ENCODE data around the gene PLPPR1. TPM values are rescaled to one million over a fixed set of nuclear protein-coding genes. Genes with fewer than 3 reads are reported as not detected.

Gene PLPPR1
- total RNA-seq, 1 donor from 2014 or later = not detected

GRCh38 chr9:101047848-101048397, 19.4 kb downstream of the PLPPR1 start:
- DNase-seq (ENCODE audit: low read depth) = peak; percentile 6

DNA sequence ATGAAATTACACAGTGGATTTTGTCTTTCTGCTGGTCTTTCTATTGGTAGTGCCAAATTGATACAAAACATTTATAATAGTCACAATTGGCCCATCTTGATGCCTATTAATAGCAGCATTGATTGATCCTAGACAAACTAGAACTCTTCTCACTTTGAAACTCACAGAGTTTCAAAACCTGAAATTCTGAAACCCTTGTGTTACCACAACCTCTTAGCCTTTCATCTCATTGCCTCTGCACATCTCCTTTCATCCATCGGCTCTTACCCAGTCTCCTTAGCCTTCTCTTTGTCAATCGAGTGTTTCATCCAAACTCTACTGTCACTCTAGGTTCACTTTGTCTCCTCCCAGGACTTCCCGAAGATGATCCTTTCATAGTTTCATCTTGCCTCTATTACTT, 22.1 kb downstream of the PLPPR1 start:
- no peak for DNase-seq (ENCODE audit: low read depth)

- DNase-seq (ENCODE audit: low read depth) = no peak
Observed at GRCh38 chr9:101054657-101055056, 26.1 kb downstream of the PLPPR1 start.

GRCh38 chr9:101055516-101055915, 27.0 kb downstream of the PLPPR1 start:
- DNase-seq (ENCODE audit: low read depth) = no peak

DNA sequence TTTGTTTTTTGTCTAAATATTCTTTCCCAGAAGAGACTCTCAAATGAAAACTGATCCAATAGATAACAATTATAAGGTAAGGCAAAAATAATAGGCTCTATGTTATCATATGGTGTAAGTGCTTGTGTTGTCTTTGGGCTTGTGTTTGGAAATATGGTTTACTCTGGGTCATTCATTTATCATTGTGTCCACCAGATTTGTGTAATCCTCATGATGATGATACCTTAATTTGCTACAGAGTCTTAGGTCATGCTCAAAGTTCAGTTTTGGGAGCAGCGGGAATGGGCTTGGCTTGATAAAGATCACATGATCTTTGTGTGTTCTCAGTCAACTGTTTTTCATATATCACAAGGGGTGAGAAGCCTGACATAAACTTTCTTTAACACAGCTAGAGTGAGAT, 34.2 kb downstream of the PLPPR1 start:
- no peak for DNase-seq (ENCODE audit: low read depth)

DNA sequence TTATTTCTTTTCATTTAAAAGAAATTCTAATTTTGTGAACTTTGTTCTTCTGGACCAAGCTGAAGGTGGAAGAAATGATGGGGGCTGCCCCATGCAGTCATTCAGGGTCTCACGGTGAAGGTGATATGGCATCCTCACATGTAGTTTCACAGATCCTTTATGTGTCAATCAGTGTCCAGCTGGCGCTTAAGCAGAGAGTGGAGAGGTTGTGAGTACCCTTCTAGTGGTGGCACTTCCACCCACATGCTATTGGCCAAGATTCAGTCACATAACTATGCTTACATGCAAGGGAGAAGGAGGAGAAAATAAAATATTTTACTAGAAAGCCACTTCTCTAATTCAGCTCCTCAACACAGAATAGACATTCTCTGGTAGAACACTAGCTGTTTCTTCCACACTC, 34.7 kb downstream of the PLPPR1 start:
- DNase-seq (ENCODE audit: low read depth) = no peak

- DNase-seq (ENCODE audit: low read depth) = no peak
Observed at GRCh38 chr9:101064206-101064605, 35.7 kb downstream of the PLPPR1 start.

GRCh38 chr9:101065930-101066329, 37.4 kb downstream of the PLPPR1 start:
- no peak for DNase-seq (ENCODE audit: low read depth)

- no peak for DNase-seq (ENCODE audit: low read depth)
Observed at GRCh38 chr9:101068696-101069095, 40.2 kb downstream of the PLPPR1 start.

GRCh38 chr9:101072259-101072658, 43.7 kb downstream of the PLPPR1 start:
- no peak for DNase-seq (ENCODE audit: low read depth)

DNA sequence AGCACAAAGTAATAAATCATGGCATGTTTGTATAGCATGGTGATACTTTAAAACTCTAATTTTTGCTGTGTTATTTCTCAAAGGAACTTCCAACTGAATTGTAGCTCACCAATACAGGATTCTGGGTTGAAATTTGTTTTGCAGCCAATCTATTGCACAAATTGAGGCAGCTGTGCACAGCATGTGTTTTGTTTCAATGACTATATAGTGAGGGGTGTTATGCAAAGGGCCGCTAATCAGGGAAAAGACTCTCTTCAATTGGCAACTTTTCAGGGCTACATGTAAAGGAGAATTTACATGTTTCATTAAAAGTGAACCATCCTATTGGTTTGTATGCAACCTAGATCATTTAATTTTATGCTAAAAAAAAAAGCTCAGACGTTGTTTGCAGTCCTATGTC, 44.6 kb downstream of the PLPPR1 start:
- DNase-seq (ENCODE audit: low read depth) = no peak

- no peak for DNase-seq (ENCODE audit: low read depth)
Observed at GRCh38 chr9:101081641-101082040, 53.1 kb downstream of the PLPPR1 start.

- no peak for DNase-seq (ENCODE audit: low read depth)
Observed at GRCh38 chr9:101083448-101084202, 55.1 kb downstream of the PLPPR1 start.

- no peak for DNase-seq (ENCODE audit: low read depth)
Observed at GRCh38 chr9:101087426-101087825, 58.9 kb downstream of the PLPPR1 start.

DNA sequence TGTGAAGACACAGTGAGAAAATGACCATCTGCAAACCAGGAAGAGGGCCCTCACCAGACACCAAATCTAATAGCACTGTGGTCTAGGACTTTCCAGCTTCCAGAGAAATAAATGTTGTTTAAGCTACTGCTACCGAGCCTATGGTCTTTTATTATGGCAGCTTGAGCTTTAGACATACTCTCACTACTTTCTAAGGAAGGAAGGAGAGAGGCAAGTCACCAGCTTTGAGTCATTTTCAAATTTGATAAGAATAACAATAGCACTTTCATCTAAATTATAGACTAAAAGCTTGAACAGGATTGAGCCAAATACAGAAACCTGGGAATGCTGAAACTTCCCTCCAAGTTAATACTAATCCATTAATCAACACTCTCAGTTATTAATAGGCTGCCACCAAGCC, 64.4 kb downstream of the PLPPR1 start:
- no peak for DNase-seq (ENCODE audit: low read depth)

DNA sequence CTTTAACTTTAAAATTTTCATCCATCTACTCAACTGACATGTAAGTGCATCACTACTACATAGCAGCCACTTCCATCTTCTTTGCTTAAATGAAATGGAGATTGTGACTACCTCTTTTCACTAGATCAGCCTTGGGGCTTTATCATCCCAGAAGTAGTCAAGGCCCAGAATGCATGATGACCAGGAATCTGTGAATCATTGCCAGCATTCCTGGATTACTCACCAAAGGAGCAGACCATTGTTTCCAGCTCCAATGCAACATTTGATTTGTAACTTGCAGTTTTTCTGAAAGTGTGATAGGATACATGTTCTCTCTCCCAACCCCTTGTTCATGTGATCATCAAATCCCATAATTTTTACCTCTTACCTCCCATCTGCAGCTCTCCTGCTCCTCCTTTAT, 65.1 kb downstream of the PLPPR1 start:
- DNase-seq (ENCODE audit: low read depth) = peak; percentile 86

- DNase-seq (ENCODE audit: low read depth) = no peak
Observed at GRCh38 chr9:101094686-101095085, 66.2 kb downstream of the PLPPR1 start.

DNA sequence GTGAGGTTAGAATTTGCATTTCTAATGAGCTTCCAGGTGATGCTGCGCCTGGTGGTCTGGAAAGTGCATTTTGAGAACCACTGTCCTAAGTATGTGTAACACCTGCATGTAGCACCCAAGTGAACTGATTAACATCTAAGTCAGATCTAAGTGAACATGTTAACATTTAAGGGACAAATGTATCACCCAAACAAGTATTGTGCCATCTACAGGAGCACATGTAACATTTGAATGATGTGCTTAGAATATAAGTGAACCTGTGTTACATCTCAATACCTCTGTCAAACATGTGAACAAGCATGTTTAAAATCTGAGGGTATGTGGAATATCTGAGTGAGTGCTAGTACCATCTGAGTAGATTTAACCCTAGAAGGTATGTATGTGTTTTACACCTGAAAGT, 68.7 kb downstream of the PLPPR1 start:
- DNase-seq (ENCODE audit: low read depth) = no peak

DNA sequence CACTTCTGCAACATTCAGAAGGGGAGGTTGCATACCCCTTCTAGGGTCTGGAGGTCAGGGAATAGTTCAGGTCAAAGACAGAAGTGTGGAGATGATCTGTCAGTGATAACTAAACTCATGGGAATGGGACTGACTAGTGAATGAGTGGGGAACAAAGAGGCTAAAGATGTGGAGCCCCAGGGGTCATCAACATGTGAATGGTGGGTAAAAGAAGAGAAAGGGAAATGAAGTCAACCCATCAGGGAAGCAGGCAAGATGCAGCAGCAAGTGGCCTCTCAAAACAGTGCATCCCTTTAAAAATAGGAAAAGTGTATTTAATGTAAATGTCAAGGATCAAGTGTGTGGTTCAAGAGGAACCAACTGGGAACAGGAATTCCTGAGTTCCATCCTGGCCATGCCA, 69.9 kb downstream of the PLPPR1 start:
- no peak for DNase-seq (ENCODE audit: low read depth)

DNA sequence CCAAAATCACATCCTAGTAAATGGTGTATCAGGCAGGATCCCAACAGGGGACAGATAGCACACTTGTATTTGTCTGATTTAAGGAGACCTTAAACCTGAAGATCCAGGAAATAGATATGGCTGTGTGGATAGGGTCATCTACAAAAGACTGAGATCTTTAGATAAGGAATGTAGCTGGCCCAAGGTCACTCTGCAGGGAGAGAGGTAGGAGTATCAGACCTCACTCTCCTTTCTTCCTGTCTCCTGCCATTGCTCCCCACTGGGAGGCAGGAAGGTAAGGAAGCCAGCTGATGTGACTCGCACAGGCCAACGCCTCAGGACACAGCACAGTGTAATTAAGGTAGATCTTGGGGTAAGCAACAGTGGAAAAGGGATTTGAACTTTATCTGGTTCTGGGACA, 85.8 kb downstream of the PLPPR1 start:
- DNase-seq (ENCODE audit: low read depth) = no peak

DNA sequence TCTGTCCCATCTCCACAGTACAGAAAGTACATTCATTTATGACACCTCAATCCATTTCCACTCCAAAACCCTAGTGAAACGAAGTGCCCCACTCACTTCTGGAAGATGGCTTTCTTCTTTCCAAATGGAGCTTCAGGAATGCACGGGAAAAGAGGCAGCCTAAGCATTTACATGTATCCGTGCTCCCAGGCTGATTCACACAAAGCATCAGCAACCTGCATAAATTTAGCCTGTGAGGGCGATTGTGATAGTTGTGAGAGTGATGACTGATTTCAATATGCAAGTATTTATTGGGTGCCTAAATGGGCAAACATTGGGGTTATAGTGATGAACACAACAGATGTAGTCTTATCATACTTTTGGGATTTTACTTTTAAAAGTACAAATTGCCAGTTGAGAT, 86.6 kb downstream of the PLPPR1 start:
- no peak for DNase-seq (ENCODE audit: low read depth)

DNA sequence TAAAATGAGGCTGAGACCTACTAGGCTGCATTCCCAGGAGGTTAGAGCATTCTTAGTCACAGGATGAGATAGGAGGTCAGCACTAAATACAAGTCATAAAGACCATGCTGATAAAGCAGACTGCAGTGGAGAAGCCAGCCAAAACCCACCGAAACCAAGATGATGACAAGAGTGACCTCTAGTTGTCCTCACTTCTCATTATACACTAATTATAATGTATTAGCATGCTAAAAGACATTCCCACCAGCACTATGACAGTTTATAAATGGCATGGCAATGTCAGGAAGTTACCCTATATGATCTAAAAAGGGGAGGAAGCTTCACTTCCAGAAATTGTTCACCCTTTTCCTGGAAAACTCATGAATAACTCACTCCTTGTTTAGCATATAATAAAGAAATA, 88.6 kb downstream of the PLPPR1 start:
- DNase-seq (ENCODE audit: low read depth) = no peak

DNA sequence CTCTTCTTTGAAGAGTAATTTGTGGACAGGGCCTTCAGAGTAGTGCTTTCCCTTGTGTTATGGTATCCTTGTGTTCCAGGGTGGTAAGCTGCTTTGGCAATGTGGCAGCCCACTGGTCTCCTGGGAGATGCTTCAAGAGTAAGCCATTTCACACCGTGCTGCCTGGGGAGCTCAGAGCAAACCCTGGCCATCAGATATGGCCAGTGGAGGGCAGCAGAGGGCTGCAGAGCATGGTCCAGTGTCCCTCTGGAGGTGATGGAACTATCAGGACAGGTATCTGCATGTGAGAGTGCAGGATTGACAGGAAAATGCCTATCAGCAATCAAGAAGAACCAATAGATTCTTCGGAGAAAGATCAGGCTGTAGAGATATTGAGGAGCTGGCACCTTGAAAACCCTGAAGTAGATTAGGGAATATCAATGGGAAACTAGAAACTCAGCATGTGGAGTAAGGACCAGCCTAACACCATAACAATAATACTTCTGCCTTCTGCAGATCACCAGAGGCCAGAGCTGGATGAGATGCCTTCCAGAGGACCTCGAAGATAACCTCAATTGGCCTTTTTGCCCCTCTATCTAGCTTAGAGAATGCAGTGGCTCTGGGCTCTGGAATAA, 90.8 kb downstream of the PLPPR1 start:
- peak; percentile 11 for DNase-seq (ENCODE audit: low read depth)
